DOHH2 (cell line): ENCODE results near the gene EYA2.

Experiments used
- H3F3A ChIP-seq: fragments of 200-600 bp; sonication (generic), shearing (Covaris generic); 2 replicates; pipeline ENCODE4 v1.6.0; 2016; ENCODE audit warnings: antibody characterized with exemption, mild to moderate bottlenecking; ENCODE audit not compliant: control insufficient read depth, insufficient read depth
- H3K27ac ChIP-seq: fragments of 200-600 bp; sonication (generic); 2 replicates; pipeline ENCODE4 v1.5.1; 2014; ENCODE audit warnings: low read depth, mild to moderate bottlenecking, low read length, moderate library complexity
- H3K27me3 ChIP-seq: fragments of 200-600 bp; sonication (generic); 2 replicates; pipeline ENCODE4 v1.6.1; 2014; ENCODE audit warnings: mild to moderate bottlenecking, low read length, mixed read lengths; ENCODE audit not compliant: control insufficient read depth
- H3K36me3 ChIP-seq: fragments of 200-600 bp; sonication (generic); 2 replicates; pipeline ENCODE4 v1.6.1; 2014; ENCODE audit warnings: mild to moderate bottlenecking, low read length, moderate library complexity, mixed read lengths; ENCODE audit not compliant: control insufficient read depth
- H3K4me1 ChIP-seq: fragments of 200-600 bp; sonication (generic); 2 replicates; pipeline ENCODE4 v1.6.1; 2014; ENCODE audit warnings: mild to moderate bottlenecking, low read length, mixed read lengths; ENCODE audit not compliant: control insufficient read depth
- H3K4me2 ChIP-seq: fragments of 200-600 bp; sonication (generic); 2 replicates; pipeline ENCODE4 v1.6.0; 2014; ENCODE audit warnings: mild to moderate bottlenecking, low read length, moderate library complexity
- H3K4me3 ChIP-seq: fragments of 200-600 bp; sonication (generic); 2 replicates; pipeline ENCODE4 v1.5.1; 2014; ENCODE audit warnings: mild to moderate bottlenecking, low read length, mixed read lengths
- H3K79me2 ChIP-seq: fragments of 200-600 bp; sonication (generic); 2 replicates; pipeline ENCODE4 v1.6.1; 2014; ENCODE audit warnings: mild to moderate bottlenecking, low read length, mixed read lengths; ENCODE audit not compliant: control insufficient read depth
- H3K9me2 ChIP-seq: fragments of 200-600 bp; sonication (generic); replicated peaks from 2 replicates; pipeline ENCODE4 v1.6.1; 2014; ENCODE audit warnings: mild to moderate bottlenecking, low read length, mixed read lengths; ENCODE audit not compliant: control insufficient read depth
- H3K9me3 ChIP-seq: fragments of 200-600 bp; sonication (generic); 2 replicates; pipeline ENCODE4 v1.6.1; 2014; ENCODE audit warnings: antibody characterized with exemption, low read length, mixed read lengths; ENCODE audit not compliant: control insufficient read depth, insufficient read depth
- H4K20me1 ChIP-seq: fragments of 200-600 bp; sonication (generic); 2 replicates; pipeline ENCODE4 v1.6.0; 2014; ENCODE audit warnings: low read depth, mild to moderate bottlenecking, antibody characterized with exemption, low read length, moderate library complexity; ENCODE audit not compliant: control insufficient read depth, insufficient read depth
- CTCF ChIP-seq: fragments of 200-600 bp; sonication (generic); IDR thresholded peaks from one replicate; pipeline ENCODE4 v1.5.1; 2014; ENCODE audit warnings: antibody characterized with exemption, mild to moderate bottlenecking, low read depth, low read length; ENCODE audit not compliant: poor library complexity, severe bottlenecking
- EZH2phosphoT487 ChIP-seq: fragments of 200-600 bp; sonication (generic); IDR thresholded peaks from 2 replicates; pipeline ENCODE4 v1.6.1; 2017; ENCODE audit warnings: borderline replicate concordance, mild to moderate bottlenecking, antibody characterized with exemption, low read length, moderate library complexity, mixed read lengths

EYA2 gene

DNA sequence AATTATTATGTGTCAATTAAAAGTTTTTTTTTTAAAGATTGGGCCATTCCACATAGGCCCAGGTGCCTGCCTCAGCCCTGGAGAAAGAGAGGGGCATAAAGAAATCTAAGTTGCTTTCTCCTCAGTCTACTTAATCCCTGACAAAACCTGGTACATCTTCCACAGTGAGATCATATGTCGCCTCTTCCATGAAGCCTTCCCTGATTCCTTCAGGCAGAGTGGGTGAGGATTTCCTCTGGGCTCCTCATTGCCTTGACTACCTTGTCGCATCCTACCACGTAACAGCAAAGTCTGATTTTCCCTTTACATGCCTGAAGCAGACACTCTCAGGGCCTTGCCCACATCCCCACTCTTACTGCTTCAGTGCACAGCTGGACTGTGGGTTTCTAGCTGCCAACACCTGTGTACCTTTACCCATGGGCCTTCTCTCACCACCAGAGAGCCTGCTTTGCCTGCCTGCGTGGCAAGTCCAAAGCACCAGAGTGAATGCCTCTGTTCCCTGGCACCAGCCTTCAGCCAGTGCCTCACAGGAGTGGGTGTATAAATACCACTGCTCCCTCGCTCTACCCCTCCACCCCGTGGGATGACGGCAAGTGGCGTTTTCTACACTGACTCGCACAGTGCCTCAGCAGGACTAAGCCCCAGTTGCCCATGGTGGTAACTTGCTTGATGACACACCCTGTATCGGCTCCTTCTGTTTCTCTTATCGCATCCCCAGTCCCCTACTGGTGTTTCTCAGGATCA is 68.0 kb downstream of the EYA2 start:
- no peaks in the 10 kb centered on the region for H3K27me3 ChIP-seq
- TF ChIP-seq CTCF (no peak), EZH2phosphoT487 (no peak)
- H3K4me3 ChIP-seq: no peak overlapping the region
- no peaks in the 10 kb centered on the region for H3F3A ChIP-seq
- H3K9me2 ChIP-seq: no peaks in the 10 kb centered on the region
- no peak overlapping the region for H3K27ac ChIP-seq
- no peaks in the 10 kb centered on the region for H3K9me3 ChIP-seq
- H3K4me1 ChIP-seq: no peaks in the 10 kb centered on the region
- no peaks in the 10 kb centered on the region for H3K36me3 ChIP-seq
- H3K4me2 ChIP-seq: no peak overlapping the region
- no peaks in the 10 kb centered on the region for H3K79me2 ChIP-seq
- H4K20me1 ChIP-seq: no peaks in the 10 kb centered on the region

DNA sequence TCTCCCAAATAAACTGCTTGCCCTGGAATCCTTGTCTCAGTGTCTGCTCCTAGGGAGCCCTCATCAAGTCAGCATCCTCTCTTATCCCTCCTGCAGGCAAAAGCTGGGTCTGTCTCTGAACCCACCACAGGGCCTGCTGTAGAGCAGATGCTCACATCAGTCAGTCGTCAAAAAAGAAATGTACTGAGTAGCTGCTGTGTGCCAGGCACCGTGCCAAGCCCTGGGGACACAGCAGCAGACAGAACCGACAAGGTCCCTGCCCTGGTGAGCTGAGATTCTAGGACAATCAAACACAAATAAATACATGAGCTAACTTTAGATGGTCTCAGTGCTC is 68.5 kb downstream of the EYA2 start:
- Histone ChIP-seq H3K9me2 (no peaks in the 10 kb centered on the region), H3K4me3 (no peak overlapping the region), H3K27me3 (no peaks in the 10 kb centered on the region), H3F3A (no peaks in the 10 kb centered on the region), H3K4me1 (no peaks in the 10 kb centered on the region), H3K79me2 (no peaks in the 10 kb centered on the region), H4K20me1 (no peaks in the 10 kb centered on the region), H3K9me3 (no peaks in the 10 kb centered on the region), H3K4me2 (no peak overlapping the region), H3K36me3 (no peaks in the 10 kb centered on the region), H3K27ac (no peak overlapping the region)
- TF ChIP-seq EZH2phosphoT487 (no peak), CTCF (no peak)

GRCh38 chr20:46963758-46964617 is 69.3 kb downstream of the EYA2 start:
- no peaks in the 10 kb centered on the region for H3K79me2 ChIP-seq
- H3K4me3 ChIP-seq: no peak overlapping the region
- no peaks in the 10 kb centered on the region for H3K36me3 ChIP-seq
- no peaks in the 10 kb centered on the region for H4K20me1 ChIP-seq
- no peaks in the 10 kb centered on the region for H3F3A ChIP-seq
- TF ChIP-seq EZH2phosphoT487: no peak
- TF ChIP-seq CTCF: no peak
- no peak overlapping the region for H3K27ac ChIP-seq
- H3K9me2 ChIP-seq: no peaks in the 10 kb centered on the region
- no peaks in the 10 kb centered on the region for H3K4me1 ChIP-seq
- no peak overlapping the region for H3K4me2 ChIP-seq
- H3K9me3 ChIP-seq: no peaks in the 10 kb centered on the region
- no peaks in the 10 kb centered on the region for H3K27me3 ChIP-seq
